IMR-90 (cell line): ENCODE data around the gene DNAAF6. TPM values are rescaled to one million over a fixed set of nuclear protein-coding genes. Genes with fewer than 3 reads are reported as not detected.

Source experiments
- ATAC-seq: fragments of 200-7000 bp; cut with Tn5 transposase; 2 replicates; pipeline ENCODE4 v1.9.1; 2020; ENCODE audit warnings: low read depth, mild to moderate bottlenecking, moderate library complexity
- BruUV-seq: library from RNA; stranded (reverse); fragments of 400-500 nt; replicated peaks from 2 replicates; lab custom pipeline; 2021; lab: Mats Ljungman, UMichigan
- CTCF ChIA-PET: fragments of 300-600 bp; formaldehyde crosslinking; extraction: SDS; loops from one replicate; lab custom pipeline; 2021; ENCODE audit warnings: antibody characterized with exemption; lab: Yijun Ruan, JAX
- POLR2A ChIA-PET: fragments of 300-600 bp; sonication (Branson Sonifier 250); formaldehyde crosslinking; loops from one replicate; lab custom pipeline; 2022; ENCODE audit warnings: antibody characterized with exemption; ENCODE audit not compliant: unreplicated experiment; lab: Charles Lee
- DNase-seq: peaks from one replicate; pipeline ENCODE4 v3.0.0; 2013
- H2AFZ ChIP-seq: replicated peaks from 2 replicates; pipeline ENCODE3; 2013; ENCODE audit warnings: low read length, mild to moderate bottlenecking; ENCODE audit not compliant: poor library complexity
- H2AK5ac ChIP-seq: 2 replicates; pipeline ENCODE4 v1.6.1; 2013; ENCODE audit warnings: low read depth, low read length, inconsistent platforms
- H2AK9ac ChIP-seq: replicated peaks from 2 replicates; pipeline ENCODE3; 2013; ENCODE audit warnings: mild to moderate bottlenecking, low read depth, low read length, moderate library complexity; ENCODE audit not compliant: poor library complexity
- H2BK120ac ChIP-seq: 2 replicates; pipeline ENCODE4 v1.6.1; 2013; ENCODE audit warnings: low read depth, low read length, inconsistent platforms
- H2BK15ac ChIP-seq: 3 replicates; pipeline ENCODE4 v1.6.1; 2013; ENCODE audit warnings: low read depth, low read length, inconsistent platforms
- H2BK20ac ChIP-seq: 2 replicates; pipeline ENCODE4 v1.6.1; 2013; ENCODE audit warnings: low read depth, mild to moderate bottlenecking, inconsistent platforms, low read length, moderate library complexity
- H2BK5ac ChIP-seq: 2 replicates; pipeline ENCODE4 v1.6.1; 2013; ENCODE audit warnings: mild to moderate bottlenecking, low read depth, low read length, inconsistent platforms; ENCODE audit not compliant: poor library complexity, severe bottlenecking
- H3K14ac ChIP-seq: replicated peaks from 2 replicates; pipeline ENCODE4 v1.6.1; 2013; ENCODE audit warnings: low read depth, low read length, inconsistent platforms
- H3K18ac ChIP-seq: 2 replicates; pipeline ENCODE4 v1.6.1; 2013; ENCODE audit warnings: low read depth, low read length, control low read depth
- H3K23ac ChIP-seq: 2 replicates; pipeline ENCODE4 v1.6.1; 2013; ENCODE audit warnings: low read depth, low read length, inconsistent platforms
- H3K27ac ChIP-seq: 2 replicates; pipeline ENCODE4 v1.5.1; 2013; ENCODE audit warnings: mild to moderate bottlenecking, control low read depth, low read length; ENCODE audit not compliant: insufficient read depth
- H3K27me3 ChIP-seq: 2 replicates; pipeline ENCODE4 v1.6.1; 2013; ENCODE audit warnings: low read length; ENCODE audit not compliant: control insufficient read depth, insufficient read depth
- H3K36me3 ChIP-seq: 2 replicates; pipeline ENCODE4 v1.6.1; 2013; ENCODE audit warnings: low read length, mixed read lengths; ENCODE audit not compliant: control insufficient read depth, insufficient read depth
- H3K4ac ChIP-seq: 2 replicates; pipeline ENCODE4 v1.6.1; 2013; ENCODE audit warnings: low read depth, low read length, inconsistent platforms
- H3K4me1 ChIP-seq: 2 replicates; pipeline ENCODE4 v1.6.1; 2013; ENCODE audit warnings: low read length, mixed read lengths; ENCODE audit not compliant: control insufficient read depth, insufficient read depth
- H3K4me2 ChIP-seq: 2 replicates; pipeline ENCODE4 v1.6.1; 2013; ENCODE audit warnings: low read depth, mild to moderate bottlenecking, control low read depth, low read length, moderate library complexity
- H3K4me3 ChIP-seq: 2 replicates; pipeline ENCODE4 v1.5.1; 2013; ENCODE audit warnings: low read depth, mild to moderate bottlenecking, control low read depth, low read length, moderate library complexity; ENCODE audit not compliant: insufficient read depth
- H3K56ac ChIP-seq: 2 replicates; pipeline ENCODE4 v1.6.1; 2013; ENCODE audit warnings: low read length, inconsistent platforms; ENCODE audit not compliant: insufficient read depth; ENCODE audit errors: extremely low read depth
- H3K79me1 ChIP-seq, 2 experiments: 2 replicates each; pipeline ENCODE4 v1.6.1; 2013; ENCODE audit warnings: low read length in 2 of 2, inconsistent platforms in 1 of 2, low read depth in 1 of 2
- H3K9ac ChIP-seq: 2 replicates; pipeline ENCODE4 v1.6.1; 2013; ENCODE audit warnings: low read depth, low read length, control low read depth
- H3K9me1 ChIP-seq: 2 replicates; pipeline ENCODE4 v1.6.1; 2013; ENCODE audit warnings: low read length, inconsistent platforms; ENCODE audit not compliant: insufficient read depth
- H3K9me3 ChIP-seq: 2 replicates; pipeline ENCODE4 v1.6.1; 2013; ENCODE audit warnings: low read length; ENCODE audit not compliant: control insufficient read depth, insufficient read depth
- H4K20me1 ChIP-seq: 2 replicates; pipeline ENCODE4 v1.6.1; 2013; ENCODE audit warnings: low read length, inconsistent platforms; ENCODE audit not compliant: insufficient read depth
- H4K5ac ChIP-seq: 2 replicates; pipeline ENCODE4 v1.6.1; 2013; ENCODE audit warnings: mild to moderate bottlenecking, low read depth, low read length, control low read depth
- H4K8ac ChIP-seq, 2 experiments: 2 replicates each; pipeline ENCODE4 v1.6.1; 2013; ENCODE audit warnings: low read depth in 2 of 2, low read length in 2 of 2, control low read depth in 1 of 2, inconsistent platforms in 1 of 2
- H4K91ac ChIP-seq: 2 replicates; pipeline ENCODE4 v1.6.1; 2013; ENCODE audit warnings: low read depth, low read length, inconsistent platforms; ENCODE audit not compliant: insufficient read depth
- CHD1 ChIP-seq: IDR thresholded peaks from 2 replicates; pipeline ENCODE4 v1.6.1; 2012; ENCODE audit warnings: low read depth, low read length, improper control_type of control experiment
- CTCF ChIP-seq: conservative IDR thresholded peaks from 2 replicates; pipeline ENCODE4 v1.5.1; 2012; ENCODE audit warnings: mild to moderate bottlenecking, low read depth, low read length, improper control_type of control experiment
- FOS ChIP-seq: fragments of 150-350 bp; IDR thresholded peaks from 2 replicates; pipeline ENCODE4 v1.6.1; 2016; ENCODE audit warnings: low read depth, low read length
- NFE2L2 ChIP-seq: fragments of 150-350 bp; IDR thresholded peaks from 2 replicates; pipeline ENCODE4 v1.6.1; 2016; ENCODE audit warnings: low read depth, mild to moderate bottlenecking, low read length
- WGBS, 2 experiments: methylation state at CpG; one replicate each; pipeline versions ENCODE4 v1.1.5 to v1.1.7; 2013; ENCODE audit warnings: missing lambda C conversion rate in 2 of 2; ENCODE audit not compliant: insufficient read length in 1 of 2; ENCODE audit errors: extremely low coverage in 2 of 2; 5-methylcytosine and 5-hydroxymethylcytosine counted together
- dilution Hi-C: fragments of 300-500 bp; cut with HindIII; formaldehyde crosslinking; loops from one replicate; pipeline ENCODE4 v1.14.3; 2018; ENCODE audit warnings: low sequenced_read_pairs; ENCODE audit not compliant: unreplicated experiment
- in situ Hi-C: fragments of 300-500 bp; cut with MboI; formaldehyde crosslinking; loops from 3 replicates; pipeline ENCODE4 v1.14.3; 2019; ENCODE audit warnings: low sequenced_read_pairs, inconsistent platforms, mixed read lengths
- intact Hi-C: fragments of 100-400 bp; cut with micrococcal nuclease; formaldehyde crosslinking; loops from 2 replicates; pipeline ENCODE4 v1.10.0; 2022
- polyA plus RNA-seq, 3 experiments: library from polyadenylated mRNA; depleted of rRNA; stranded (reverse); fragments of >200 nt; gene quantifications; 2 replicates each; pipeline ENCODE4 v1.2.3, GENCODE V29; 2012; ENCODE audit warnings: low replicate concordance in 1 of 3
- total RNA-seq: library from RNA; depleted of rRNA; stranded (reverse); fragments of >200 nt; gene quantifications from 2 replicates; pipeline ENCODE4 v1.2.3, GENCODE V29; 2012

The DNAAF6 gene
- total and polyA plus RNA-seq, 2 of the 4 experiments (the other 2 are of a cell fraction) = not detected

GRCh38 chrX:107226757-107227156, 20.3 kb downstream of the DNAAF6 start:
- Histone ChIP-seq H3K4me2 (no peak overlapping the region), H2BK15ac (no peak overlapping the region), H3K4ac (no peak overlapping the region), H3K4me3 (no peak overlapping the region), H4K8ac (no peak overlapping the region), H3K27me3 (no peaks in the 10 kb centered on the region; the same call in none of the 2 replicates), H3K14ac (no peak overlapping the region), H4K5ac (no peak overlapping the region), H2BK5ac (no peak overlapping the region), H3K4me1 (no peaks in the 10 kb centered on the region), H3K23ac (no peak overlapping the region), H4K20me1 (no peaks in the 10 kb centered on the region), H2AK9ac (no peak overlapping the region), H3K36me3 (no peaks in the 10 kb centered on the region), H3K27ac (no peak overlapping the region), H3K9me1 (no peaks in the 10 kb centered on the region), H3K9ac (no peak overlapping the region), H3K79me1 (no peaks in the 10 kb centered on the region), H2AK5ac (no peak overlapping the region), H3K18ac (no peak overlapping the region), H3K56ac (no peak overlapping the region), H2BK20ac (no peak overlapping the region), H4K91ac (no peak overlapping the region), H2BK120ac (no peak overlapping the region), H3K9me3 (no peaks in the 10 kb centered on the region), H2AFZ (no peak overlapping the region)
- in situ Hi-C loops (no loop called here), dilution Hi-C loops (no loop called here), intact Hi-C loops (no loop called here)
- no peak for DNase-seq
- POLR2A ChIA-PET = no interaction called here
- ATAC-seq = no peak
- CTCF ChIA-PET = no interaction called here
- no TSS peak for BruUV-seq
- TF ChIP-seq CHD1 = no peak
- TF ChIP-seq NFE2L2 = no peak
- TF ChIP-seq FOS = no peak
- TF ChIP-seq CTCF = no peak
- WGBS, 2 experiments = no CpG with 5 or more reads among the region's 1 CpG
